ENCODE results near the gene OR6B2. TPM values are rescaled to one million over a fixed set of nuclear protein-coding genes. Genes with fewer than 3 reads are reported as not detected.

OR6B2 gene
- total and polyA plus RNA-seq, 2 experiments from 2014 or later = not detected

- WGBS, 2 experiments (ENCODE audit: low coverage in 1 of 2, low lambda C conversion rate in 2 of 2, missing lambda C conversion rate in 2 of 2) = 50 to 61% methylated on average over 20 to 21 of the region's 21 CpGs
- Histone ChIP-seq H3K9me2 (ENCODE audit: insufficient read depth) (no peaks in the 10 kb centered on the region), H3K4me3 (no peak overlapping the region), H3K9ac (no peak overlapping the region), H3K79me2 (ENCODE audit: insufficient read depth) (no peaks in the 10 kb centered on the region), H3K27me3 (replicated peaks; ENCODE audit: insufficient read depth) (peaks cover 42% of the 10 kb centered on the region), H3K36me3 (ENCODE audit: low read depth) (no peaks in the 10 kb centered on the region), H2AFZ (no peak overlapping the region), H3K27ac (no peak overlapping the region), H3K9me3 (ENCODE audit: low read depth) (no peaks in the 10 kb centered on the region), H3K4me1 (ENCODE audit: insufficient read depth) (no peaks in the 10 kb centered on the region), H3F3A (ENCODE audit: insufficient read depth) (no peaks in the 10 kb centered on the region), H4K20me1 (ENCODE audit: insufficient read depth) (no peaks in the 10 kb centered on the region), H3K4me2 (ENCODE audit: unreplicated experiment) (no peak overlapping the region)
- DNase-seq = no peak
- TF ChIP-seq EZH2phosphoT487 (IDR thresholded peaks at IDR 0.05; ENCODE audit: insufficient read depth, low read depth) (no peak), EZH2 (IDR thresholded peaks at IDR 0.05; ENCODE audit: insufficient read depth, poor library complexity, severe bottlenecking) (no peak)
- in situ Hi-C loops (cut with MboI) = no loop called here
Observed at GRCh38 chr2:240043279-240043989, 13.2 kb upstream of the OR6B2 start.

- 32 to 34% methylated on average over 11 of the region's 11 CpGs for WGBS, 2 experiments (ENCODE audit: low coverage in 1 of 2, low lambda C conversion rate in 2 of 2, missing lambda C conversion rate in 2 of 2)
- TF ChIP-seq EZH2phosphoT487 (IDR thresholded peaks at IDR 0.05; ENCODE audit: insufficient read depth, low read depth) (no peak), EZH2 (IDR thresholded peaks at IDR 0.05; ENCODE audit: insufficient read depth, poor library complexity, severe bottlenecking) (no peak)
- H3K4me1 ChIP-seq (ENCODE audit: insufficient read depth) = no peaks in the 10 kb centered on the region
- H3K4me2 ChIP-seq (ENCODE audit: unreplicated experiment) = no peak overlapping the region
- in situ Hi-C loops (cut with MboI) = no loop called here
- no peaks in the 10 kb centered on the region for H3K9me2 ChIP-seq (ENCODE audit: insufficient read depth)
- H4K20me1 ChIP-seq (ENCODE audit: insufficient read depth) = no peaks in the 10 kb centered on the region
- H2AFZ ChIP-seq = no peak overlapping the region
- DNase-seq = no peak
- H3K27me3 ChIP-seq (replicated peaks; ENCODE audit: insufficient read depth) = peaks cover 41% of the 10 kb centered on the region
- no peaks in the 10 kb centered on the region for H3K9me3 ChIP-seq (ENCODE audit: low read depth)
- no peak overlapping the region for H3K27ac ChIP-seq
- H3K36me3 ChIP-seq (ENCODE audit: low read depth) = no peaks in the 10 kb centered on the region
- no peaks in the 10 kb centered on the region for H3K79me2 ChIP-seq (ENCODE audit: insufficient read depth)
- H3F3A ChIP-seq (ENCODE audit: insufficient read depth) = no peaks in the 10 kb centered on the region
- no peak overlapping the region for H3K9ac ChIP-seq
- H3K4me3 ChIP-seq = no peak overlapping the region
Observed at GRCh38 chr2:240042740-240043139, 12.5 kb upstream of the OR6B2 start.

GRCh38 chr2:240041363-240041762 is 11.1 kb upstream of the OR6B2 start:
- in situ Hi-C loops (cut with MboI) = no loop called here
- Histone ChIP-seq H3K36me3 (ENCODE audit: low read depth) (no peaks in the 10 kb centered on the region), H3K9ac (no peak overlapping the region), H4K20me1 (ENCODE audit: insufficient read depth) (no peaks in the 10 kb centered on the region), H3K27ac (no peak overlapping the region), H3K4me2 (ENCODE audit: unreplicated experiment) (no peak overlapping the region), H3K9me2 (ENCODE audit: insufficient read depth) (no peaks in the 10 kb centered on the region), H3K4me3 (no peak overlapping the region), H3F3A (ENCODE audit: insufficient read depth) (no peaks in the 10 kb centered on the region), H3K4me1 (ENCODE audit: insufficient read depth) (no peaks in the 10 kb centered on the region), H2AFZ (no peak overlapping the region), H3K9me3 (ENCODE audit: low read depth) (no peaks in the 10 kb centered on the region), H3K79me2 (ENCODE audit: insufficient read depth) (no peaks in the 10 kb centered on the region), H3K27me3 (replicated peaks; ENCODE audit: insufficient read depth) (peaks cover 50% of the 10 kb centered on the region)
- WGBS, 2 experiments (ENCODE audit: low coverage in 1 of 2, low lambda C conversion rate in 2 of 2, missing lambda C conversion rate in 2 of 2) = 32 to 34% methylated on average over 6 of the region's 6 CpGs
- no peak for DNase-seq
- TF ChIP-seq EZH2phosphoT487 (IDR thresholded peaks at IDR 0.05; ENCODE audit: insufficient read depth, low read depth) (no peak), EZH2 (IDR thresholded peaks at IDR 0.05; ENCODE audit: insufficient read depth, poor library complexity, severe bottlenecking) (no peak)

GRCh38 chr2:240037358-240037757 is 7.1 kb upstream of the OR6B2 start:
- DNase-seq = no peak
- Histone ChIP-seq H3K27ac (no peak overlapping the region), H3K4me2 (ENCODE audit: unreplicated experiment) (no peak overlapping the region), H3K36me3 (ENCODE audit: low read depth) (no peaks in the 10 kb centered on the region), H3K9me3 (ENCODE audit: low read depth) (no peaks in the 10 kb centered on the region), H3F3A (ENCODE audit: insufficient read depth) (no peaks in the 10 kb centered on the region), H2AFZ (no peak overlapping the region), H3K9me2 (ENCODE audit: insufficient read depth) (no peaks in the 10 kb centered on the region), H3K79me2 (ENCODE audit: insufficient read depth) (no peaks in the 10 kb centered on the region), H4K20me1 (ENCODE audit: insufficient read depth) (no peaks in the 10 kb centered on the region), H3K9ac (no peak overlapping the region), H3K4me1 (ENCODE audit: insufficient read depth) (no peaks in the 10 kb centered on the region), H3K27me3 (replicated peaks; ENCODE audit: insufficient read depth) (peaks cover 75% of the 10 kb centered on the region), H3K4me3 (no peak overlapping the region)
- in situ Hi-C loops (cut with MboI) = no loop called here
- TF ChIP-seq EZH2 (IDR thresholded peaks at IDR 0.05; ENCODE audit: insufficient read depth, poor library complexity, severe bottlenecking) (no peak), EZH2phosphoT487 (IDR thresholded peaks at IDR 0.05; ENCODE audit: insufficient read depth, low read depth) (no peak)

GRCh38 chr2:240033330-240033678 is 3.1 kb upstream of the OR6B2 start:
- Histone ChIP-seq H3K4me3 (no peak overlapping the region), H3K27me3 (replicated peaks; ENCODE audit: insufficient read depth) (peaks cover 44% of the 10 kb centered on the region), H2AFZ (no peak overlapping the region), H3K9ac (no peak overlapping the region), H3K36me3 (ENCODE audit: low read depth) (no peaks in the 10 kb centered on the region), H3K4me2 (ENCODE audit: unreplicated experiment) (no peak overlapping the region), H3F3A (ENCODE audit: insufficient read depth) (no peaks in the 10 kb centered on the region), H3K4me1 (ENCODE audit: insufficient read depth) (no peaks in the 10 kb centered on the region), H3K9me2 (ENCODE audit: insufficient read depth) (no peaks in the 10 kb centered on the region), H3K27ac (no peak overlapping the region), H3K9me3 (ENCODE audit: low read depth) (no peaks in the 10 kb centered on the region), H3K79me2 (ENCODE audit: insufficient read depth) (no peaks in the 10 kb centered on the region), H4K20me1 (ENCODE audit: insufficient read depth) (no peaks in the 10 kb centered on the region)
- in situ Hi-C loops (cut with MboI) = no loop called here
- 33 to 48% methylated on average over 3 to 5 of the region's 5 CpGs for WGBS, 2 experiments (ENCODE audit: low coverage in 1 of 2, low lambda C conversion rate in 2 of 2, missing lambda C conversion rate in 2 of 2)
- no peak for DNase-seq
- TF ChIP-seq EZH2phosphoT487 (IDR thresholded peaks at IDR 0.05; ENCODE audit: insufficient read depth, low read depth) (no peak), EZH2 (IDR thresholded peaks at IDR 0.05; ENCODE audit: insufficient read depth, poor library complexity, severe bottlenecking) (no peak)
